AG09319 (cell line): ENCODE results near the gene TENT5C.

Experiments used
- DNase-seq: peaks from one replicate; pipeline ENCODE4 v3.0.0-alpha.2; 2010; ENCODE audit warnings: low read depth; ENCODE audit errors: extremely low read depth
- TF ChIP-seq, protein P1 (sequence below): IDR thresholded peaks from 2 replicates; pipeline ENCODE4 v1.5.1; 2011; ENCODE audit warnings: low read depth, mild to moderate bottlenecking, inconsistent platforms, low read length, moderate library complexity

TENT5C gene

DNA sequence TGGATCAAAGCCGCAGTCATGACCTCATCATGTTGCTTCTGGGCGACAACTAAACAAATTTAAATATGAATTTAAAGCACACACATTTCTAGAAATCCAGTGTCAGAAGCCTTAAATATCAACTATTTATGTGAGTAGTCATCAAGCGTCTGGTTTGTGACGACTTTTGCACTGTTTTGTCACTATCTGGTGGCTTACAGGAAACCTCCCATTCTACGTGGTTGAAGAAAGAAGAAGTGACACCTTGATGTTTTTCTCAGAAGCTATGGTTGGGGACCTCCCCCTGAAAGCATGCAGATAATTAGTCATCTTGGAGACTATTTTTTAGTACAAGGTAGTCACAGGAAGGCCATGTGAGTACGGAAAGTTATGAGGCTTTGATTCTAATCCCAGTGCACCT lies 58.5 kb downstream of the TENT5C start:
- TF ChIP-seq, protein P1, sequence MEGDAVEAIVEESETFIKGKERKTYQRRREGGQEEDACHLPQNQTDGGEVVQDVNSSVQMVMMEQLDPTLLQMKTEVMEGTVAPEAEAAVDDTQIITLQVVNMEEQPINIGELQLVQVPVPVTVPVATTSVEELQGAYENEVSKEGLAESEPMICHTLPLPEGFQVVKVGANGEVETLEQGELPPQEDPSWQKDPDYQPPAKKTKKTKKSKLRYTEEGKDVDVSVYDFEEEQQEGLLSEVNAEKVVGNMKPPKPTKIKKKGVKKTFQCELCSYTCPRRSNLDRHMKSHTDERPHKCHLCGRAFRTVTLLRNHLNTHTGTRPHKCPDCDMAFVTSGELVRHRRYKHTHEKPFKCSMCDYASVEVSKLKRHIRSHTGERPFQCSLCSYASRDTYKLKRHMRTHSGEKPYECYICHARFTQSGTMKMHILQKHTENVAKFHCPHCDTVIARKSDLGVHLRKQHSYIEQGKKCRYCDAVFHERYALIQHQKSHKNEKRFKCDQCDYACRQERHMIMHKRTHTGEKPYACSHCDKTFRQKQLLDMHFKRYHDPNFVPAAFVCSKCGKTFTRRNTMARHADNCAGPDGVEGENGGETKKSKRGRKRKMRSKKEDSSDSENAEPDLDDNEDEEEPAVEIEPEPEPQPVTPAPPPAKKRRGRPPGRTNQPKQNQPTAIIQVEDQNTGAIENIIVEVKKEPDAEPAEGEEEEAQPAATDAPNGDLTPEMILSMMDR = no peak

DNA sequence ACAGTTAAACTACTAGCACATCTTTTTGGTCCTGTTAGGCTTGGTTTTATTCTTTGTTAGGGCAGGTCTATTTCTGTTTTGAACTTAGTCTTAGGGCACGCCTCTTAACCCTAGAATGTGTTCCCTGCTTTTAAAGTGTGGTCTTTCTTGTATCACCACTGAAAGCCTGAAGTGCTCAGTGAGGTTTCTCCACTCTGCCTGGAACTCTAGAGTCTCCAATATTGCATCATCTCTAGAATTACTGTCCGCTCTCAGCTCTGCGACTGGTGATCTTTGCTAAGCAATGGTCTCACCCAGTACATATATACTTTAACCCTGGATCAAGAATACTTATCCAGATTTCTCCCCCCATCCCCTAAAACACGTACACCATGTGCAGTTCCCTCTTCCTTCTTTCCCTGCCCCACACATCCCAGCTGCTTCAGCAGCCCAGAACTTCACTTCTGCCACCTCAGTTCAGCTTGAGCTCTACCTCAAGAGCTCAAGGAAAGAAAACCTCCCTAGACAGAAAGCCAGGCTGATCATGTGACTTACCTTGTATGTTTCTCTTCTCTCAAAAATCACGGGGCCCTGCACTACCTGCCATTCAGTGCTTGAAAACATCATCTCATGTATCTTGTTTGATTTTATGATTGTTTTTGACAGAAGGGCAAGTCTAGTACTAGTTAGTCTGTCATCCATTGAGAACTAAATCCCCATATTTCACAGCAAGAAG lies 59.9 kb downstream of the TENT5C start:
- no peak for DNase-seq
- TF ChIP-seq, protein P1 = no peak

More for the DNA sequence above, 58.5 kb downstream of the TENT5C start:
- no peak for DNase-seq

DNA sequence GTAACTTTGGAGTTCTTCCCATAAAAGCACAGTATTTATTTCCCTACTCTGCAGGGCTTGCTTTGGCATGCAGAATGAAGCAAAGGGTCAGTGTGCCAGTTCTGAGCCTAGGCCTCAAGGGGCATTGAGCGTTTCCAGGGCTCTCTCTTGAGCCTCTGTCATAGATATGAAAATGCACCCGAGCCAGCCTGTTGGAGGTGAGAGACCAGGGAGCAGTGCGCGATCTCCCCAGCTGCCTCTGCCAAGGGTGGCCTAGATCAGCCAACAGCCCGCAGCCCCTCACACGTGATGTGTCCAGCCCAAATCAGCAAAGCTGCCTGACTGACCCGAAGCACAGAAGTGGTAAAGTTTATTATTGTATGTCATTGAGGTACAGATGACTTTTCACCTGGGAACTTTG lies 63.7 kb downstream of the TENT5C start:
- no peak for DNase-seq
- TF ChIP-seq, protein P1 = no peak

DNA sequence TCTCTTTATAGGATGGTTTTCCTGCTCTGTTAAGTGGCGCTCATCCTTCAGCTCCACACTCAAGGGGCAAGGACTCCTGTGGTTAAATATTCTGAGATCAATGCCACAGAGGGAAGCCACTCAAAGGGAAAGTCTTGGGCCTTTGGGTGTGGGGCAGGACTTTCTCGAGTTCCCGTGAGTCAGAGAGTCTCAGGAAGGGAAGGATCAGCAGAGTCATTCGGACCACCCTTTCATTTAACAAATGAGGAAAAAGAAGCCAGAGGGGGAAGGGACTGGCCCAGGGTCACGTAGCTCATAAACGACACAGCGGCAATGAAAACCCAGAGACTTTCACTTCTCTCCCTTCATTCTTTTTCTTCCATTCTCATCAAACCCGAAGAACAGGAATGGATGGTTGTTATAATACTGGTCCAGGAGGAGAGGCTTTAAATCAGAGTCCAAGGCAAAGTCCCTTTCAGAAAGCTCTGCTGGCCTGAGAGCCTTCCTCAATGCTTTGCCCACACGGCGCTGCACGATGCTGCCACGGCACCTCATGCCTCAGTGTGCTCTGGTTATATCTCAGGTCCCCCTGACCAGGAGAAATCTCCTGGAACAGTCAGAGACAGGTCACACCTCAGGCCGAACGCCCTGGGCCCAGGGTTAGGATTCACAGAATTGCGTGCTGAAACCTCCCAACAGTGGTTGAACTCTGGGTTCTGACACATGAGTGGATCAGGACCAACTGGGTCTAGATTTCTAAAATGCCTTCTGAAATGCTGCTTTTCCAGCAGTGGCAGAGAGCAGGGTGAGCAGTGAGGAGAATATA lies 65.3 kb downstream of the TENT5C start:
- TF ChIP-seq, protein P1 = no peak

DNA sequence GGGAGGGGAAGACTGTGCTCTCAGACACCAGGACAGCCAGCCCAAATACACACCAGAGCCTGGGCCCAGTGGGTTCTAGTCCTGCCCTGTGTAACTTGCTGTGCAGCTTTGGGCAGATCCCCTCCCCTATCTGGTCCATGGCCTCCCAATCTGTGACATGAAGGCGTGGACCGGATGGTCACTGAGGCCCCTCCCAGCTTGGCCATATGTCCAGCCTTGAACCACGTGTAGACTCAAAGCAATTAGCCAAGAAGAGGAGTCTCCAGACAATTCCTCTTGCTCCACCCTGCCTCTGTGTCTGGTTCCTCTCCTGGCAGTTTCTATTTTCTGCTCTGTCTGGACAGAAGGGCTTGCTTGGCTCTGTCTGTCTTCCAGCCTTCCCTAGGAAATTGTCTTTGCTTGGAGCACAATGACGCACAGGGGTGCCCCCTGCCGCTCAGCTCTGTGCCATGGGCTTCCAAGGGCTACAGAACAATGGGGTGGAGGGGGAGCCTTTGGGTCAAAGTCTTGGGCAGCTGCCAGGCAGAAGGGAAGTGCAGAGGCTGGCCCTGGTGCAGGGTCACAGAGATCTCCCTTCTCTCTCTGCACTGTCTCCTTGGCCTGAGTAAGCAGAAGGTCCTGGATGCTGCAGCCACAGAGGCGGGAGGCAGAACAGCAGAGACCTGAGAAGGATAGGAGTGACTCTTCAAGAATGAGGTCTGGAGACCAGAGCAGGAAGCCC lies 66.1 kb downstream of the TENT5C start:
- TF ChIP-seq, protein P1 = peak; percentile 31
- no peak for DNase-seq

More for the DNA sequence above, 65.3 kb downstream of the TENT5C start:
- DNase-seq = no peak

DNA sequence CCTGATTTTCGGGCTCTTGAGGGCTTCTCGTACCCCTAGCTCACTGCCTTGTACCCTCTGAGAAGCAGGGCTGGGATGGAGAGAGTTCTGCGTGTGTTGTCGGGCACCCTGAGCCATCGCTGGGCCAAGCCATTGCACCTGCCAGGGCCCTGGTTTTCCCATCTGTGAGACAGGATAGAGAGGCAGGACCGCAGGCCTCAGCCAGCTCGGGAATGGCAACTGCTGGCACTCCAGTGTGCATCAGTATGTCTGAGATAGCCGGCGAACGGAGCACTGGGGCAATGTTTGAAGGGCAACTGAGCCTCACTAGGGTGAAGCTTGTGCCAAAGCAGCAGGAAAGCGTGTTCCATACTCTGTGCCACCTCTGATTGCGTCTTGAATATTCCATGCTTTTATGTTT lies 66.9 kb downstream of the TENT5C start:
- TF ChIP-seq, protein P1 = no peak

DNA sequence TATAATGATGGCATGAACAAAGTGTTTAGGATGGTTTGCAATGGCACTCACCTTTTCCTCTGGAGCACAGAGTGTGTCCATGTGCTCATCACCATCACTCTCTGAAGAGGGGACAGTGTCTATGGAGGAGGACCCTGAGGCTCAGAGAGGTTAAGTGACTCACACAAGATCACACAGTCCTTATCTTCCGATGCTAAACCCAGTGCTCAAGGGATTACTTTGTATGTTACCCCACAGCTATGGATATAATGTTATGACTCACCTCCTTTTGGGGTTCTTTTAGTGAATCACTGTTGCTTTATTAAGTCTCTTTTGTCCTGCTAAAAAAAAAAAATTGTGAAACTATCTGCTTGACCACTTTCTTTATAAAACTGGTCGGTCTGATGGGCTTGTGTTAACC lies 67.6 kb downstream of the TENT5C start:
- no peak for DNase-seq
- TF ChIP-seq, protein P1 = no peak

More for the DNA sequence above, 66.9 kb downstream of the TENT5C start:
- DNase-seq = no peak
